Kidney capillary endothelial cell (primary cell): ENCODE data around the gene CNGB1.
"Not testable (repeated sequence)": the region's sequence is repeated elsewhere in the genome, so short reads cannot be mapped to it uniquely, and the experiment has no call there.

Source experiments
- DNase-seq: peaks from one replicate; pipeline ENCODE4 v3.0.0-alpha.2; 2018; ENCODE audit warnings: low spot score

The CNGB1 gene

DNA sequence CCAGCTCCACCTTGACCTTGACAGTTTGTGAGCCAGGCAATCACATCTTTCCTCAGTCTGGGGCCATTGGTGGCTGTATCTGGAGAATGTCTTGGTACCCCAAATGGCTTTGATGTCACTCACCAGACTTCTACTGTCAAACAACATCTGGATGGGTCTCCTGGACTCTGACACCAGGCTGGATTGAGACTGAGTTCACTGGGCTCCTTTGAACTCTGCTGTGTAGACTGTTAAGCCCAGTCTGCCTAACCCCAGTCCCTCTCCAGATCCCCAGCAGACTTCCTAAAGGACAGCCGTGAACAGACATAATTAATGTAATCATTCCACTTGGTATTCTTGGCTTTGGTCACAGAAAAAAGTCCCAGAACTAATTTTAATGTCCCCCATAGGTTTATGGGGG, 84.5 kb downstream of the CNGB1 start:
- DNase-seq: no peak

DNA sequence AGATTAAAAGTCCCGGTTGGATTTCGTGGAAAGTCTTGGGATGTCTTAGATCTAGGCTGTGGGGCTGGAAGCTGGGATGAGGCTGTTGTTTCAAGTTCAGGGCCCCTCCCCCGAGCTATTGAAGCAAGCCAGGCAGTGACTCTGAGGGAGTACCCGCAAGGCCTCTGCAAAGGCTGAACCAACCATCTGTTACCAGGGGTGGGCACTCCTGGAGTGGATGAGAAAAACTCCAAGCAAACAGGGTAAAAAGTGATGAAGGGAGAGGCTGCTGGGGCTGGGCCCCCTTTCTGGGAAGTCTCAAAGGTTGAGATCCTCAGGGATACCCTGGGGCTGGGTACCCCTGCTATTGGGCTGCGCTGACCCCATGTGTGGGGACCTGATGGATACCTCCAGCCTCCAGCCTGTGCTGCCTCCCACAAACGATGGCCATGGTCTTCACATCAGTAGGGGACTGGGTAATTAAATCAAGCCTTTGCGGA, 86.2 kb downstream of the CNGB1 start:
- DNase-seq: no peak

DNA sequence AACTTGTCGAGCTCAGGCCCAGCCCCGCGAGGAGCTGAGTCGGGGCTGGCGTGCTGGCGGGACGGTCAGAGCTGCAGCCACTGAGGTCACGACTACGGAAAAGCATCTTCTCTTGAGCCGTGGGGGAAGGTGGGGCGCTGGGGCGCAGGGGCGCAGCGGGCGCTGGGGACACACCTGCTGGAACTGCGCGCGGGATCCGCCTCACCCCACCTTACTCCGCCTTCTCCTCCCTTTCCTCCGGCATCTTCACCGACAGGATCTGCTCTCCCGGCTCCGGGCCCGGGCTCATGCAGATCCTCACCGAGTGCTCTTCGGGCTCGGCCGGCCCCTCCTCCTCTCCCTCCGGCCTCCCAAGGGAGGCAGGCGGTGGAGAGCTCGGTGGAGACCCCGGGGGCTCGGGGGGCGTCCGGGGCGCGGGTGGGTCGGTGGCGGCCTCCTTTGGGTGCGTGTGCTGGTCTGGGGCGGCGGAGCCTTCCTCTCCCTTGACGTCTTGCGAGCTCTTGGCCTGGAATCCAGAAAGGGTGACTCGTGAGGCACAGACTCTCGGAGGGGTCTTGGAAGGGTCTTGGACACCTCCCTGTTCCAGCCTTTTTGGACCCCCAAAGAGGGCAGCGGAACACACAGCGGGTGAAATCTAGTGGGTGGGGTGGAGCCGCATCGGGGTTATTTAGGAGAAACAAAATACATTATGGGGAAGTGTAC, 86.8 kb downstream of the CNGB1 start:
- no peak for DNase-seq

DNA sequence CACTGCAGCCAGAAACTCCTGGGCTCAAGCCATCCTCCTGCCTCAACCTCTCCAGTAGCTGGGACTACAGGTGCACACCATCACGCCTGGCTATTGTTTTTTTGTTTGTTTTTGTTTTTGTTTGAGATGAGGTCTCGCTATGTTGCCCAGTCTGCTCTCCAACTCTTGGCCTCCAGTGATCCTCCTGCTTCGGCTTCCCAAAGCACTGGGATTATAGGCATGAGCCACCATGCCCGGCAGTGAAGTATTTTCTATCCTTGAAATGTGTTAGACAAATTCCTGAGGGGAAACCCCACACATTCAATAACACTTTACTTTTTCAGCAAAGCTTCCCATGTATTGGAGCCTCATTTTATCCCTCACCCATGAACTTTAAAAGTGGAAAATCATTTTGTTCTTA, 87.4 kb downstream of the CNGB1 start:
- DNase-seq: no peak

DNA sequence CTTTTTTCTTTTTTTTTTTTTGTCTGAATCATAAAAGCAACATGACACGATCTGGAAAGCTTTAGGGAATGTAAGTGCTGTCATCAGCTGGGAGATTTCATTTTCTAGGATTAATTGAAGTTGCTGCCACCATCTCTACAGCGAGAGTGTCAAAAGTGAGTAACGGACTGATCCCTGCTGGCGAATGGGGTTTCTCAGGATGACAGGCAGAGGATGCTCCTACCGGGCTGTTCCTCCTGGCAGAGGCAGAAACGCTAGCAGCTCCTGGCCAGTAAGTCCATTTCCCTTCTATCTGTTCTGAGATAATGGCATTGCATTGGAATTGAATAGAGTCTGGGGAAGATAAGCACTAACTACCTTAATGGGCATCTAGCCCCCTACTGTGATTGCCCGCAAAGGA, 88.1 kb downstream of the CNGB1 start:
- no peak for DNase-seq

DNA sequence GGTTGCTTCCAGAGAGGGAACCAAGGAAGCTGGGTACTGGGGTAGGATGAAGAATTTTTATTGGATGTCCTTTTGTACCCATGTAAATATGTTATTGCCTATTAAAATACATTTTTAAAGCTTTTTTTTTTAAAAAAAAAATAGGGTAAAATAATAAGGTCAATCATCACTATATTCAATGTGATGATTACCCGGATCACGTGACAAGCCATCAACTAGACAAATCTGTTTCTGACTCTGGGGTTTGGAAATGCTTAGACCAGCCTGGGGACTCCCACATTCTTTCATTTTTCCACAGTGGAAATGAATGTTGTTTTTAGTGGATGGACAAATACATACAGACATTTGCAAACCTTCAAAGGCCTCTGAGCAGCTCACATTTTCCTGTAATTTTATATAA, 88.7 kb downstream of the CNGB1 start:
- DNase-seq: no peak

DNA sequence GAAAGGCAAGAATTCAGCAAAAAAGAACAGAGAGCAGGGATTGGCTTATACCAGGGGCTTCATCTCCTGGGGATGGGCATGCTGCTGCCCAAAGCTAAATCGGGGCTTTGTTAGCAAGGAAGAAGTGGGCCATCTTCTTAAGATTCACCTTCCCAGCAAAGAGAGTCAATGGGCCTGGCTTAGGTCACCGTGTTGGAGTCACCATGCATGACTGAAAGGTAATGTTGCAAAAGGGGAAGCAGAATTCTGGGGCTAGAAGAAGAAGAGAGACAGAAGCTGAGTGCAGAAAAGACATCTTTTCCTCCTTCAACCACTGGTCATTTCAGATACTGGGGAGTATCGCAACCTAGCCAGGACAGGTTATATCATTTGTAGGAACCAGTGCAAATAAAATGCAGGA, 92.3 kb downstream of the CNGB1 start:
- no peak for DNase-seq

DNA sequence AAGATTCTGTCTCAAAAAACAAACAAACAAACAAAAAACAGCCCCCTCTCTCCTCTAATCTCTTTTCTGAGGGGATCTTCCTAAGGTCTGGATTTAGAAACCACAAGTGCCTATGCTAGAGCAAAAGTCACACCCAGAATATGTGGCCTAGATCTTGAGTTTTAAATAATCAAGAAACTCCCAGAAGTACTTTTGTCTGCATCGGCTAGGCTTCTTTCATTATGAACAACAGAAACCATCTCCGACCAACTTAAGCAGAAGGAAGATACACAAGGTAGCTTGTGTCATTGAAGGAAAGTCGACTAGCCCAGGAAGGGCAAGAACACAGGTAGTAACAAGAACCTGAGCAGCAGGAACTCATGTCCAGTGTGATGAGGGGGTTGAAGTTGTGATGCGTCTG, 94.7 kb downstream of the CNGB1 start:
- no peak for DNase-seq

DNA sequence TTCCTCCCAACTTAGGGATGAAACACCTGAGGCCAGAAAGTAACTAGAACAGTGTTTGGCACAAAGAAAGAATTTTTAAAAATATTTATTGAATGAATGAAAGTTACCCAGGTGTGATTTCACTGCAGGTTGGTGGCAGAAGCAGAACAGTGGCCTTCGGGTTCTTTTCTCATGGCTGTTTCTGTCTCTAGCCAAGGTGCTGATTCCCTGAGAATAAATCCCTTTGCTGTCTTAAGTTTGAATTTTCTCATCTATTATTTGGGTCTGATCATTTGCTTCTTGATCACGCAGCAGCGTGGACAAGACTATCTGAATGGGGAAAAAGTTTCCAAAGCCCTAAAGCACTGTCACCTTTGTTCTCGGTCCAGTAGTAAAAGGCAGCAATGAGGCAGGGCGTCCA, 95.6 kb downstream of the CNGB1 start:
- DNase-seq: no peak

DNA sequence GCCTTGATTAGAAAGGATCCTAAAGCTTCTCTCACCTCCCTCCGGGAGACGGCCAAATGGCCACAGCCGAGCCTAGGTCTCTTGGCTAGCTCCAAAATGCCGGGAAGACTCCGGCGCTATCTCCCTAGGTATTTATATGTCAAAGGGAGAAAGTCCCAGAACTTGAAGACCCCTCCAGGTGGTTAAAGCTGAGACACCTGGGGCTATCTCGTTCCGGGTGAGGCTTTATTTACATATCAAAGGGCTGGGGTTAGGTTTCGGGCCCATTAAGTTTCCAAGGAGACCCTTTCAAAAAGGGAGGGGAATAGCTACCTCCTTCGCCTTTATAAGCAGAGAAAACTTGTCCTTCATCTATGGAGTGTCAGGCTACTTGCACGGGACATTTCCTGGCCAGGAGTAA, 97.7 kb downstream of the CNGB1 start:
- DNase-seq: no peak

DNA sequence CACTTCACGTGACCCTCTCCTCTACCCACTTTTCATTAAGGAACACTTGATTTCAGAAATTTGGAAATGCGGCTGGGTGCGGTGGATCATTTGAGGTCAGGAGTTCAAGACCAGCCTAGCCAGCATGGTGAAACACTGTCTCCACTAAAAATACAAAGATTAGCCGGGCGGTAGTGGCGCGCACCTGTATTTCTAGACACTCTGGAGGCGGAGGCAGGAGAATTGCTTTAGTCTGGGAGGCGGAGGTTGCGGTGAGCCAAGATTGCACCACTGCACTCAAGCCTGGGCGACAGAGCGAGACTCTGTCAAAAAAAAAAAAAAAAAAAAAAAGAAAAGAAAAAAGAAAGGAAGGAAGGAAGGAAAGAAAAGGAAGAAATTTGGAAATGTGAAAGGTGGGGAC, 98.2 kb downstream of the CNGB1 start:
- DNase-seq: not testable (repeated sequence)

DNA sequence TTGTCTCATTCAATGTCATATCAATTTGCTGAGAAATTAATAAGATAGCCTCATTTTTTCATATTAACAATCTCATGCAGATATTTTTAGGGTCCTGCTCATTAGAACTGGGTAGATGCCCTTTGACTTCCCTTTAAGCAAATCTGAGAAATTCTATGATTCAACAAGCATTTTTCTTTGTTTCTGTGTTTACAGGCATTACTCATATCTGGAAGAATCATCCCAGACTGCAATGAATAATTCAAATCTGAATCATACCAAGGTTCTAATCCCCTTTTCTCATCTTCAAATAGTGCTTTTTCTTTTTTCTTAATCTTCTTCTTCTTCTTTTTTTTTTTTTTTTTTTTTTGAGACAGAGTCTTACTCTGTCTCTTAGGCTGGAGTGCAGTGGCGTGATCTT, 99.5 kb downstream of the CNGB1 start:
- peak; percentile 82 for DNase-seq

DNA sequence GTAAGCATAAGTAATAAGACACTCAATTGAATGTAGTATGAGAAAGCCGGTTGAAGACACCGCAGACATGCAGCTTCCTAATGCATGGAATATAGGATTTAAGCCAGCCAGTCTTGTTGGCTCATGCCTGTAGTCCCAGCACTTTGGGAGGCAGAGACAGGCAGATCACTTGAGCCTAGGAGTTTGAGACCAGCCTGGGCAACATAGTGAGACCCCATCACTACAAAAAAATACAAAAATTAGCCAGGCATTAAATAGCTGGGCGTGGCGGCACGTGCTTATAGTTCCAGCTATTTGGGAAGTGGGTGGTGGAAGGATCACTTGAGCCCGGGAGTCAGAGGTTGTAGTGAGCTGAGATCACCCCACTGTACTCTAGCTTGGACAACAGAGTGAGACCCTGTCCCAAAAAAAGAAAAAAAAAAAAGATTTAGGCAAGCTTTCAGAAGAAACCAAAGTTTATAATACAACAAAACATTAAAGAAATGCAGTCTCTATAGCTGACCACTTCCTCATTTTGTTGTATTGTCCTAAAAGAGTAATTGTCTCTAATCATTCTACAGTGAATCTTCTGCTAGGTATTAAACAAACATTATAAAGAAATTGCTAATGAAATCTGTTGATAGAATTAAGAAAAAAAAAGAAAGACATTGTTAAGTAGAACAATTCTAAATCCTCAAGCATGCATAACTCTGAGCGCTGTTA, 100.0 kb downstream of the CNGB1 start:
- DNase-seq: no peak

DNA sequence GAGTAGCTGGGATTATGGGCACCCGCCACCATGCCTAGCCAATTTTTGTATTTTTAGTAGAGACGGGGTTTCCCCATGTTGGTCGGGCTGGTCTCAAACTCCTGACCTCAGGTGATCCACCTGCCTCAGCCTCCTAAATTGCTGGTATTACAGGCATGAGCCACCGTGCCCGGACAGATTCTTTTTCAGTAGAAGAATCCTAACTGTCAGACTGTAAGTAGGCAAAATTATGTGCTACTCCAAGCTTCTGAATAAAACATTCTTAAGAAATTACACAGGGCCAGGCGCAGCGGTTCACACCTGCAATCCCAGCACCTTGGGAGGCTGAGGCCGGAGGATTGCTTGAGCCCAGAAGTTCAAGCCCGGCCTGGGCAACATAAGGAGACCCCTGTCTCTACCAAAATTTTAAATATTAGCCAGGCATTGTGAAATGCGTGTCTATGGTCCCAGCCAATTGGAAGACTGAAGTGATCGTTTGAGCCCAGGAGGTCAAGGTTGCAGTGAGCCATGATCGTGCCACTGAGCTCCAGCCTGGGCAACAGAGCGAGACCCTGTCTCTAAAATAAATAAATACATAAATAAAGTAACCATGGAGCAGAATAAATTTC, 101.9 kb downstream of the CNGB1 start:
- DNase-seq: no peak

DNA sequence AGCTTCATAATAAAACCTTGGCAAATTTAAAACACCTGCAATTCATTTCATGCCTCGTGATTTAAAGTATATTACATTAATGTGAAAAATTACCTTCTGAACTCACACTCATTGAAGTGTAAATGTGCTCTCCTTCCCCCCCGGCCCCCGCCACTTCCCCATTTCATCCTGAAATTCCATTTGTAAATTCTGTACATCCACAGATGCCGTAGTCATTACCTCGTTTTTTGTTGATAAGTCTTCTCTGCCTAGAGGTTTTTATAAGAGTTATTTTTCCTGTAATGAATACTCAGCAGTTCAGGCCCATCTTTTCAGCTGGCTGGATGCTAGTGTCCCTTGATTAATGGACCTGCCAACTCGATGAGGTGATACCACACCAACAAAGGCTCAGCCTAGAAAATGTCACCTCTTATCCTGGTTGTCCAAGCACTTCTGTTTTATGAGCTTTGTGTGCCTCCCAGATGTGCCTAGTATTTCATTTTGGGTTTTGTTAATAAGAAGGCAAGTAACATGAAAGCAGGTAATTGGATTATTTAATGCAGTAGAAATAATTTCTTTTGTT, 103.8 kb downstream of the CNGB1 start:
- no peak for DNase-seq

DNA sequence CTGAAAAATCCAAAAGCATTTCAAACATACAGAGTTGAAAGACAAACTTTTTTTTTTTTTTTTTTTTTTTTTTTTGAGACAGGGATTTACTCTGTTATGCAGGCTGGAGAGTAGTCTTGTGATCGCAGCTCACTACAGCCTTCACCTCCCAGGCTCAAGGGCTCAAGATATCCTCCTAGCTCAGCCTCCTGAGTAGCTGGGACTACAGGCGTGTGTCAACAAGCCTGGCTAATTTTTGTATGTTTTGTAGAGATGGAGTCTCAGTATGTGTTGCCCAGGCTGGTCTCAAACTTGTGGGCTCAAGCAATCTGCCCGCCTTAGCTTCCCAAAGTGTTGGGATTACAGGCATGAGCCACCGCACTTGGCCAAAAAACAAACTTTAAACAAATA, 104.4 kb downstream of the CNGB1 start:
- no peak for DNase-seq

DNA sequence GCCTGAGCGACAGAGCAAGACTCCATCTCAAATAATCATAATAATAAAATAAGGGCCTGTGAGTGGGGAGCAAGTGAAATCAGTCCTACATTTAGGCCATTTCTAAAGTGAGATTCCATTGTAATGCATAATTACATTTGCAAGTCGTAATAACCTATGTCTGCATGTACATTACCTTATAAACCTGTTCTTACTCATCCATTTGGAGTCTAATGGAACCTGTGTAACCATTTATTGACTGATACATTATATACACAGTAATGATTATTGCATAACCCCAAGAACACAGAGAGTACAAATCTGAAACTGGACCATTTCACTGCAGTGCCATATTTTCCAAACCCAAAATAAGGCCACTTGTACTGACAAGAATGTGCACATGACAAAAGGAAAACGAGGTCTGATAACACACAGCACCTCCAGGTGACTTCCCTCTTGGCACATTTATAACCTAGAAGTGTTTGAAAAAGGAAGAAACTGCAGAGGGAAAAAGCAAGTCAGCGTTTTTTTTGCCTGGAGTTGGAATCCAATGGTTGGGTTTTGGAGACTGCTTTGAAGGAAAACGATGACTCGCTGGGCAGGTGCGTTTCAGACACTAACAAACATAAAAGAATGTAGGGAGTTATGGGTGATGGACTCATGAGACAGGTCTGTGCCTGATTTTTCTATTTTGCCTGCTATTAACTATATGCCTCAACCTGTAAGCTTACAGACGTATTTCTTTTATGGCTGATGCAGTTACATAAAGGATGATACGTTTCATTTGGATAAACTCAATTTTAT, 105.0 kb downstream of the CNGB1 start:
- no peak for DNase-seq

DNA sequence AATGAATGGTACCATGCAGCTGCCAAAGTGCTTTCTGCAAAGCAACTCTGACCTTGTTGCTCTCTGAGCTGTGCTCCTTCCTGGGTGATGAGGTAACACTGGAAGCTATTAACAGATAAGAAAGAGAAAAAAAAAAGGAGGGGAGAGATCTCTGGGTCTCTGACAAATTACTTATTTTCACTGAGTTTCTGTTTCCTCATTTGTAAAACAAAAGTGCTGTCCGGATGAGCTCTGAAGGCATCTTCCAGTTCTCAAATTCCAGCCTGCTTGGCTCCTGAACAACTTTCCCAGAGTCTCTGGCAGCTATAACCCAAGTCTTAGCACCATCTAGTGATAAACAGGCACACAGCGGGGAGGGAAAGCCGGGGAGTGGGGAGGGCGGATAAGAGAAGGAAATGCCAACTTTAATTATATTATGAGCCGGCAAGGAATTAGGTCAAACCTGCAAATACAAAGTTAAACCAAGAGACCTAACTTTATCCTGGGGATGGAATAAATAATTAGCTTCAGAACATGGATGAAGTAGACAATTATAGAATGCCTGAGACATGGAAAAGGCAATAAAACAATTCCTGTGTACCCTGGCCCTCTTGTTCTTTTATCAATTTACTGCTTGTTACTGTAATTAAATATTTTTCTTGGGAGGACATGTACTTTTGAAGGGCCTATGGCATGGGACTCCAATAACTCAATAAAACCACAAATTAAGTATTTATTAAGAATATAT, 107.3 kb downstream of the CNGB1 start:
- peak; percentile 53 for DNase-seq

DNA sequence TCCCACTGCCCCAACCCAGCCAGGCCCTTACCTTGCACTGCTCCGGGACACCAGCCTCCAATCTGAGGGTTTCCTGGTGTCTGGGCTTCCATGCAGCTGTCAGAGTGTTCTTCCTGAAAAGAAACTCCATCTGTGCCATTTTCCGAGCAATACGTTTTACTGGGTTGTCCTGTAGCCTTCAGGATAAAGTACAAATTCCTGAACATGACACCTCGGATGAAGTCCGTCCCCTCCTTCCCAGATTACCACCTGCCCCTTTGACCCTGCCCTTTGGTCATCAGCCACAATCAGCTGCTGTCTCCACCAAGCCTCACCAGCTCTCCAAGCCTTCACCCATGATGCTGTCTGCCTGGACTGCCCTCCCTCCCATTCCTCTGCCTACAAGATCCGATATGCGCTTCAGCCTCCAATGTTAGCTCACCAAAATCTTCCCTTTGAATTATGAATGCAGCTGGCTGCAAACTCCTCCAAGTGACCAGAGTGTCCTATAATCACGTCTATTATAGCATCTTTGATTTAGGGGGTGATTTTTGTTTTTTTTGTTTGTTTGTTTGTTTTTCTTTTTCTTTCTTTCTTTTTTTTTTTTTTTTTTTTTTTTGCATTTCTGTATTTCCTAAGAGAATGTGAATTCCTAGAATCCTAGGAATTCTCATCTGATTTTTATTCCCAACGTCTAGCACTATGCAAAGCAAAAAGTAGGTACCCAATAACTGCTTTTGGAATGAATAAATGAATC, 108.1 kb downstream of the CNGB1 start:
- no peak for DNase-seq

DNA sequence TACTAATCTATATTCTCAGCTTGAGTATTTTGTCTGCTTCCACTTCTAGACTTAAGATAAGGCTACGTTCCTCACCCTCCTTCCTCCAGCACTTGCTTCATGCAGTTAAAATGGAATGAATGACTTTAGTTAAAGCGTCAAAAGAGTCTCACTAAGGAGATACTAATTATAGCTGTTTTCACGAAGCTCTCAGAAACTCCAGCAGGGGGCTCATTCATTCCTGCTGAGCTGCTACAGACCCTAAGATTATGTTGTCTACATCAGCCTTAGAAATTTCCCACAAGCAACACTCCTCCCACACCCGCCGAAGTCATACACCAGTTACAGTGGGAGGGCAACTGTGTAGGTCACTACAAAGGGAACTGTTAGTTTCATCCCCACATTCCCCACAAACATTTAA, 111.6 kb downstream of the CNGB1 start:
- DNase-seq: no peak

DNA sequence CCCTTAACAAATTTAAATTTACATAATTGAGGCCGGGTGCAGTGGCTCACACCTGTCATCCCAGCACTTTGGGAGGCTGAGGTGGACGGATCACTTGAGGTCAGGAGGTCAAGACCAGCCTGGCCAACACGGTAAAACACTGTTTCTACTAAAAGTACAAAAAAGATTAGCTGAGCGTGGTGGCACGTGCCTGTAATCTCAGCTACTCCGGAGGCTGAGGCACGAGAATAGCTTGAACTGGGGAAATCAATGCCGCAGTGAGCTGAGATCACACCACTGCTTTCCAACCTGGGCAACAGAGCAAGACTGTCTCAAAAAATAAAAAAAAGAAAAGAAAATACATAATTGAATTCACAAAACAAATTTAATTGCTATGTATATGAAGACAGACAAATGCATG, 112.3 kb downstream of the CNGB1 start:
- no peak for DNase-seq
